Occipital lobe (tissue), 2 donors: Measurements from ENCODE around the gene ELL2. TPM values are rescaled to one million over a fixed set of nuclear protein-coding genes. Genes with fewer than 3 reads are reported as not detected.
"Not testable (repeated sequence)": the region's sequence is repeated elsewhere in the genome, so short reads cannot be mapped to it uniquely, and the experiment has no call there.

Source experiments
- DNase-seq: peaks from one replicate; lab custom pipeline; 2025; lab: John Stamatoyannopoulos, UW
- total RNA-seq: library from RNA; depleted of rRNA; stranded (reverse); fragments of >200 nt; gene quantifications from one replicate; pipeline ENCODE4 v1.2.3, GENCODE V29; 2014

The ELL2 gene
- total RNA-seq, 1 donor from 2014 or later: 35.6 TPM

GRCh38 chr5:95840956-95841705 is 120.5 kb downstream of the ELL2 start:
- DNase-seq: no peak

- no peak for DNase-seq
Observed at GRCh38 chr5:95839658-95840057, 122.0 kb downstream of the ELL2 start.

- DNase-seq: no peak
Observed at GRCh38 chr5:95838556-95838955, 123.1 kb downstream of the ELL2 start.

GRCh38 chr5:95838001-95838520 is 123.6 kb downstream of the ELL2 start:
- peak; percentile 18 for DNase-seq

- DNase-seq: no peak
Observed at GRCh38 chr5:95837492-95837891, 124.2 kb downstream of the ELL2 start.

GRCh38 chr5:95836971-95837370 is 124.7 kb downstream of the ELL2 start:
- DNase-seq: not testable (repeated sequence)

GRCh38 chr5:95836544-95836943 is 125.1 kb downstream of the ELL2 start:
- DNase-seq: no peak

GRCh38 chr5:95835682-95836385 is 125.8 kb downstream of the ELL2 start:
- DNase-seq: no peak

Other genes starting within 250 kb of the ELL2 start
- gene RHOBTB3, start 230.5 kb downstream of the ELL2 start, total RNA-seq: 348 TPM
- 9.8 TPM for gene GLRX, start 139.1 kb downstream of the ELL2 start, total RNA-seq